ENCODE results near the gene MRPL17.

GRCh38 chr11:6721343-6721742 lies 38.2 kb upstream of the MRPL17 start:
- TF ChIP-seq SIX1 (CRISPR knock-in tag; IDR thresholded peaks at IDR 0.05; ENCODE audit: borderline replicate concordance), result no peak
- TF ChIP-seq EZH2 (conservative IDR thresholded peaks at IDR 0.05; ENCODE audit: low read depth, low read length), result no peak
- TF ChIP-seq ZNF331 (CRISPR knock-in tag; IDR thresholded peaks at IDR 0.05), result no peak
- no peak for TF ChIP-seq HMGXB4 (CRISPR knock-in tag; IDR thresholded peaks at IDR 0.05; ENCODE audit: borderline replicate concordance in 1 of 2, low read depth in 1 of 2)

All from HepG2 (cell line).